Hematopoietic multipotent progenitor cell treated with erythropoietin and hydrocortisone succinate and interleukin-3 and kit ligand, for 17 days (in vitro differentiated cells): Measurements from ENCODE around the gene HOXA5.

Source experiments
- DNase-seq: peaks from one replicate; pipeline ENCODE4 v3.0.0-alpha.2; 2015; ENCODE audit warnings: low spot score

Gene HOXA5

GRCh38 chr7:27170426-27171324 lies 27.2 kb upstream of the HOXA5 start:
- DNase-seq = no peak

DNA sequence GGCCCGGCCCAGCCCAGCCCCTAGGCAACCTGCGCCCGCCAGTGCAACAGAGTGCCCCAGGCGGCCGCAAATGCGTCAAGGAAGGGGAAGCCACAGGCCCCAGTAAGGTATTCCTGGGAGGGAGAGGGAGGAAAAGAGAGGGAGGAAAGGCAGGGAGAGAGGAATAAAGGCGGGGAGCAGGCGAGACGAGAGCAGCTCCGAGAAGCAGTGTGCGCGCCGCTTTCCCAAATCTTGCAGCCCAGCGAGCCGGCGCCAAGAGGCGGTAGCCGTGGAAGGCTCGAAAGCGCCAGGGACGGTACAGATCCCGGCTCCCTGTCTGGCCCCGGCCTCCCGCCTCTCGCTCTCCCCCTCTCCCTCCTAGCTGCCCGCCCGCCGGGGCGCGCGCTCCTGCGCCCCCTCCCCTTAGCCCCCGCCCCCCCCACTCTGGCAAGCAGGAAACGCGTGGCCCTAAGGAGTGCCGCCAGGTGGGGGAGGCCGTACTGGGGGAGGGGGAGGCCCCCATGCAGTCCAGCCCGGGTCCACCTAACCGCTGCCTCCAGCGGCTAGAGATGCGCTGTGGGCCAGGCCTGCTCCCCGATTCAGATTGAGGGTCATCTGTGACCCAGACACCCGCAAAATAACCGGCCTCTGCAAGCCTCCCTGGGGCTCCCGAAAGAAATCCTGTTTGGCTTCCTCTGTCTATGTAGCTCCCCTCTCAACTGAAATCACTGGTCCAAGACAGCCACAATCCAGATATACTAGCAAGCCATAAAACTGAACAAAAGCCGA lies 26.4 kb upstream of the HOXA5 start:
- no peak for DNase-seq

DNA sequence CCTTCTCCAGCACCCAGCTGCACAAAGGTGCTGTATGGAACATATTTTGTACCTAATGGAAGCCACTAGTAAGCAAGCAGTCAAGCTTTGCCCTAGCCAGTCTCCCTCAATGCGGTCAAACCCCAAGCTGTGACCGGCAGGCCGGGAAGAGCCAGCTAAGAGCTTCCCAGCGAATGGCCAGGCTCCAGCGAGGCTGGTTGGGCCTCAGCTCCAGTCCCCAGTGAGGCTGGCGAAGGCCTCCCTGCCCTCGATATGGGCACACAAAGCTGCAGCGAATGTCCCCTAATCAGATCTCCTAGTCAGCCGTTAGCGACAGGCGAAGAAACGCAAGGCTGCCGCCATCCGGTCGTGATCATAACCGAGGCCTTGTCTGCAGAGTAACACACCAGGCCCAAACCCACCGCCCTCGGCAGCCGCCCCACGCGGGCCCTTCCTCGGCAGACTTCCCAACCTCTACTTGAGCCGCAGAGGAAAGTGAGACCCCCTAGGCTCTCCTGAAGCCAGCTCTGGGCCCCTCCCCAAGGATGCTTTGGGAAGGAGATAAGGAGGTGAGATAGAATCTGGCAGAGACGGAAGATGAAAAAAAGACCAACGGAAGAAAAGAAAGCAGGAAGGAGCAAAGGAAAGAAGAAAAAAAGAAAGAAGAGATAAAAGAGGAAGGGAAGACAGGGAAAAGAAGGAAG lies 24.9 kb upstream of the HOXA5 start:
- DNase-seq = no peak

GRCh38 chr7:27167916-27168264 lies 24.4 kb upstream of the HOXA5 start:
- no peak for DNase-seq

- no peak for DNase-seq
Observed at GRCh38 chr7:27166531-27167505, 23.3 kb upstream of the HOXA5 start.

GRCh38 chr7:27165996-27166530 lies 22.6 kb upstream of the HOXA5 start:
- no peak for DNase-seq

- DNase-seq = no peak
Observed at GRCh38 chr7:27165089-27165995, 21.9 kb upstream of the HOXA5 start, which contains the start of gene HOXA9. TSS of gene HOXA9 (minus strand) at chr7:27165537. CDS start at chr7:27165457, 80 bp downstream.

DNA sequence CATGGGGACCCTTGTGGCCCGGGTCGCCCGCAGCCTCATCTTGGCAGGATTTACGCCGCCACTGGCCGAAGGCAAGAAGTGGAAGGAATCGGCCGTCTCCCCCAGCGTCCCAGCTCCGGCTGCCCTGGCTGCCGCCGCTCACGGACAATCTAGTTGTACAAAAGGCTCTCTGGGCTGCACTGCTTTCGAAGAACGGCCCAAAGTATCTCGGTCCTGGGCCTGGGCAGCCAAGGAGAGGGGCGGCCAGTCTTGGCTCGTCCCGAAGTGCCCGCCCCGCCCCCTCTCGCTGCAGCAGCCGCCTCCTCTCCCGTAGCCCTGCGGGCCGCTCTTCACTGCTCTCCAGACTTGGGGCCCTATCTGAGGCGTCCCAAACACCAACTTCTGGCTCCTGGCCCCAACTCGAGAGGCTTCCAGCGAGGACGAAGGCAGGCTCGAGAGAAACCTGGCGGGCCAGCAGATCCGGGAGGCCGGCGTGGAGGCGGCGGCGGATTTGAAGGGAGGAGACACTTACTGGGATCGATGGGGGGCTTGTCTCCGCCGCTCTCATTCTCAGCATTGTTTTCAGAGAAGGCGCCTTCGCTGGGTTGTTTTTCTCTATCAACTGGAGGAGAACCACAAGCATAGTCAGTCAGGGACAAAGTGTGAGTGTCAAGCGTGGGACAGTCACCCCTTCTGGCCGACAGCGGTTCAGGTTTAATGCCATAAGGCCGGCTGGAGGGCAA lies 21.0 kb upstream of the HOXA5 start:
- no peak for DNase-seq

GRCh38 chr7:27164045-27164366 lies 20.5 kb upstream of the HOXA5 start:
- DNase-seq = no peak

GRCh38 chr7:27163288-27164044 lies 20.0 kb upstream of the HOXA5 start:
- no peak for DNase-seq

DNA sequence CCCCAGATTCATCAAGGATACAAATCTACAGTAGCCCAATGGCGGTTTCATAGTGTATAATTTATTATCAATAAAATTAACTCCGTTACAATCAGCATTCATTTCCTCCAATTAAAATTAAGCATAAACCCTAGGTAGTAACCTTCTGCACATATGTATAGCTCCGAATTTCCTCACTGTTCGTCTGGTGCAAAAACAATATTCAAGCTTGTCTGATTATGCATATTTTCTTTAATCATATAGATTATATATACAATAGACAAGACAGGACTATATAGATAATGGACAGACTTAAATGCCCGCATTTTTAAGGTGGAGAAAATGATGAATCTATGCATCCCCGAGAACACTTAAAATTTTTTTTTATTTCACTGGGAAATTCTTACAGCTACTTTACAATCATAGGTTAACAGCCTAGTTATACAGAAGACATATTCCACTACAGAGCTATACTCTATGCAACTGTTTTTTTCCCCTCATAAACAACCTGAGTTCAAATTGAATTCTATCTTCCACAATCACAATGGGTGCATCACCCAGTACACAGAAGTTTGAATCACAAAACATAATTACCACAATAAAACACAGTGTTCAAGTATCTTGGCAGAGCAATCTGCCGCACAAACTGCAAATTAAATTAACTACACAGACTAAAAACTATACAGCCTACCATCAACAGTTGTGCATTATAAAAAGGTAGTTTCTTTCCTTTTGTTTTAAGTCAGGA lies 19.2 kb upstream of the HOXA5 start:
- DNase-seq = no peak

DNA sequence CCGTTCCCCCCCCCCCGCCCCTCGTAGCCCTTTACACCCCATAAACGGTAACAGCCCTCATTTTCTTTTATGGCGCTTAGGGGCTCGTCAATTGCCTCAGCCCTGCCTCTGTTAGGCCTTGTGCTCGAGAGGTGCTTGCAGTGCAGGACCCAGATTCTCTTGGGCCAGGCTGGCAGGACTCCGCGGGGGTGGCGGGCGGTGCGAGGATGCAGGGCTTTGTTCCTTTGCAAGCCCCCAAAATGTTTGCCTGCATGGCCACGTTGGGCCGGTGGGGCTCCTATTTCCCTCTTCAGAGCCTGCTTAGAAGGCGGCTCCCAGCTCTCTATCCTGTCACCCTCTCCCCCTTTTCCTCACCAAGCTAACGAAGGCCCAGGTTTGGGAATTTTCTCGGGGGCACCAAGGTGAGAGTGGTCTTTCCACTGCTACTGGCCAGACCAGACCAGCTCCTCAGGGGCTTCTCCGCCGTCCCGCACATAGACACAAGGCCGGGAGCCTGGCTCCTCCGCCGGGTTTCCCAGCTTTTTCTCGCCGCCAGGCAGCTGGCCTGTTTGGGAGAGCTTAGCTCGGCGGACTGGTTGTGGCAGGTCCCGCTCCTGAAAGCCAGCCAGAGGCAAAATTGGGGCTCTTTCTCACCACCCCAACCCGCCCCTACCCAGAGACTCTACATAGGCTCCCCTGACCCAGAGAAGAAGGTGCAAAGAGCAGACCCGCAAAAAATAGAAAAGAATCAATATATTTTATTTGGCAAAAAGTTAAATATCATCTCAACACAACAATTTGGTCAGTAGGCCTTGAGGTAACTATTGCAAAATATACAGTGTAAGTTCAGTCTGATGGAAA lies 18.5 kb upstream of the HOXA5 start:
- DNase-seq = no peak

DNA sequence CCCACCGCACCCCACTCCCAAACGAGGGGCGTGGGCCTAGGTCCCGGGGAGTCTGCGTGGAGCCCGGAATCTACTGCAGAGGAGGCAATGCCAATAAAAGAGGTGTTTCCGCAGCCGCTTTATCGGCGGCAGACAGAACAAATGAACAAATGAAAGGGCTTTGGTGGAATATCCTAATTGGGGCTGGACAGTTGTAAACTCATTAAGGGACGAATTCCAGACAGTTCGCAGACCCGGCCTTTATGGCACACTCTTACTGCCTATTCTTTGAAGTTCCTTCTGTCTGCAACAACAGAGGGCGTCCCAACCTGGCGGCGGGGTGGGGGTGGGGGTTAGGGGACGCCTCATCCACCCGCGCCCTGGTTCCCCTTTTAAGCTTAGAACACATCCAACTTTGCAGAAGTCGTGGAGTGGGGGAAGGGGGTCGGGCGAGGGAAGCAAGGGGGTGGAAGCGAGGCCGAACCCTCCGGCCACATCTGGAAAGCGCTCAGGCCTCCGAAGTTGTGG lies 17.8 kb upstream of the HOXA5 start:
- DNase-seq = no peak

DNA sequence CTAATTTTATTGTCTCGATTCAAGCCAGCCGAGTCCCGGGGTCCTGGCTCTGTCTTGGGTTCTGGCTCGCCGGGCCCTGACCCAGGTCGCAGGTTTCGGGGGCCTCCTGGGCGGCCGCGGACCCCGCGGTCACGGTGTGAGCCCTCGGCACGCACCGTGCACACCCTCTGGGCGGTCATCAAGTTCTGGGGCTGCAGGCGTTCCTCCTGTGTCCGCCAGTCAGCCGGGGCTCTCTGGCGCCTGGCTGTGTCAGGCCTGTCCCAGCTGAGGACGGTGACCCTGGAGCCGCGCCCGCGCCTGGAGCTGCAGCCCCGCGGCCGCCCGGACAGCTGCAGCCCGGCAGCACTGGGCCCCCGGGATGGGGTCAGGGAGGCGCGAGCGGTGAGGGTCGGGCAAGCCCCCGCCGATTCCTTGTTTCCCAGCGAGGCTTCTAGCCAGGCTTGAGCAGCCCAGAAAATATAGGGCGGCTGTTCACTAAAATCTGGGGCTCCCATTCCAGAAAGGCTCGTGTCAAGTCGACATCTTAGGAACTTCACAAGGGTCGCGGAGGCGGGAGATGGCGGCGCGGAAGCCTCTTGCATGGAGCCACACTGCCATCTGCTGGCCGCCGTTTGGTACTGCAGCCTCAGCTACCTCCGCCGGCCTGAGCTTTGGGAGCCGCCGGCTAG lies 17.2 kb upstream of the HOXA5 start:
- DNase-seq = peak; percentile 68

GRCh38 chr7:27160145-27160545 lies 16.7 kb upstream of the HOXA5 start:
- DNase-seq = no peak
